ENCODE measurements around the gene ALDH18A1.

GRCh38 chr10:95648138-95648537 lies 8.4 kb downstream of the ALDH18A1 start:
- TF ChIP-seq CTCF (conservative IDR thresholded peaks at IDR 0.05; ENCODE audit: low read length) (no peak), EZH2phosphoT487 (IDR thresholded peaks at IDR 0.05; ENCODE audit: borderline replicate concordance, low read depth, low read length) (no peak)

All from OCI-LY7 (cell line).